ENCODE measurements around the gene TALDO1.
A peak's percentile ranks its signal among the peaks of the same experiment; 100 is the strongest.

Gene TALDO1

GRCh38 chr11:802018-802617 lies 54.9 kb downstream of the TALDO1 start:
- DNase-seq = no peak

DNA sequence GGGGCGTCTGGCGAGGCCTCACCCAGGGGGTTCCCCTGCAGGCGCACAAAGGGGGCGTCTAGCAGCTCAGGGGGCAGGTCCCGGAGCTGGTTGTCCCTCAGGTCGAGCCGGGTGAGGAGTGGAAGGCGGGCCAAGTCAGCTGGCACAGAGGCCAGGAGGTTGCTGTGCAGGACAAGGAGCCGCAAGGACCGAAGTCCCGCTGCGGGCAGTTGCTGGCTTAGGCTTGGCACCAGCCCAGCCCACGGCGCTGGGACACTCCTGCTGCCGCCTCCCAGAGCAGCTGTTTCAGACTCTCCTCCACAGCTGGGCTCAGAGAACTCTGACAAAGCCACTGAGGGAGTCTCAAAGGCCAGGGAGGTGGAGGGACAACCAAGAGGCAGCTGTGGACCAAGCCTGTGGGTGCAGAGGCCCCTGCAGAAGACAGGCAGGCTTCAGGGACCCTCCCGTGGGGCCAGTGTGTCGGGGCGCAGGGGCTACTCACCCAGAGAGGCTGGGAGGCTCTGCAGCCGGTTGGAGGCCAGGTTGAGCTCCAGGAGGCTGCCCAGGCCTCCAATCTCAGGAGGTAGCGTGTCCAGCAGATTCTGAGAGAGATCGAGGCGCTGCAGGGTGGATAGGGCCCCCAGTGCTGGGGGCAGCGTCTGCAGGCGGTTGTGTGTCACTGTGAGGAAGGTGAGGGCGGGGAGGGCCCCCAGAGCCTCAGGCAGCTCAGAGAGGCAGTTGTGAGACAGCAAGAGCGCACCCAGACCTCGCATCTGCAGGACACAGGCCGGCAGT lies 55.6 kb downstream of the TALDO1 start:
- DNase-seq = no peak

- no peak for DNase-seq
Measured at GRCh38 chr11:803467-803742, 56.1 kb downstream of the TALDO1 start.

DNA sequence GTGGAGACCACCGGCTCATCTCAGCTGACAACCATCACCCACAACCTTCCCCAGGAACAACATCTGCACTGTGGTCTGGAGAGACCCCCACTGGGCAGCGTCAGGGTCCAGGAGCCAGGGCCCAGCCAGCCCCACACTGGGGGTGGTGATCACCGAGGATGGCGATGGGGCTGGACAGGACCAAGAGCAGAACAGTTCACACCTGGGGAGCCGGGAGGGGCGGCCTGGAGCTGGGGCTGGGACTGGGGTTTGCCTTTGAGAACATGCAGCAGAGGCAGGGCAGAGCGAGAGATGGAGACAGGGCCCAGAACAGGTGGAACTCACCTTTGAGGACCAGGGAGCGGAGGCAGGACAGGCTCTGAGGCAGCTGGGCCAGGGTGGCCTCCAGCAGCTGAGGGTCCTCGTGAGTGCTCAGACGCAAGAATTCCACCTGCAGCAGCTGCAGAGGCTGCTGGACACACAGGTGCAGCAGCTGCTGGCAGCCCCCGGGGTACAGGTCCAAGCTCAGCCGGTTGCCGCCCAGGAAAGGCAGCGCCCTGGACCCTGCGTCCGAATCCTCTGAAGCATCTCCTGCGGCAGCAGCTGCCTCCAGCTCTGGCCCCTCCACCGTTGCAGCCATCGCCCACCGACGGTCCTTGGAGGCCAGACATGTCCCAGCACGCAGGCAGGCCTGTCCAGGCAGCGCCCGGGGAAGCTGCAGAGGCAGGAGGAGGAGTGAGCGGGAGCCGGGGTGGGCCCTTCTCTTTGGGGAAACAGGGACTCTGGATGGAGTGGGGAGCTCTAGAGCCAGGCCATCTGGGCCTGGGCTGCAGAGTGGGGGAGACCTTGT lies 56.7 kb downstream of the TALDO1 start:
- DNase-seq = no peak

DNA sequence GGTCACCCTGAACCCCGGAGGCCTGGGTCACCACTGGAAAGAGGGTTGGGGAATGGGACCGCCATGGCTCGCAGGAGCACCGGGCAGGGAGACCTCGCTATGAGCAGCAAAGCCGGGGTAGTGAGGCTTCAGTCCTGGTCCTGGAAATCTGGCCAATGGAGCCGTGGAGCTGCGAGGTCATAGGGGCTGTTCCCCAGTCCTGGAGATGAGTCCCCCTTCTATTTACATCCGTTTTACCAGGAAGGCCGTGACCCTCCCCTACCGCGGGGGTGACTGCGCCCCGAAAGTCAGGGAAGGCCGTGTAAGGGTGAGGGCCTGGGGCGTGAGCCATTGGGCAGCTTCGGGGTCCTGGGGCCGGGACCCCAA lies 57.3 kb downstream of the TALDO1 start:
- DNase-seq = no peak

DNA sequence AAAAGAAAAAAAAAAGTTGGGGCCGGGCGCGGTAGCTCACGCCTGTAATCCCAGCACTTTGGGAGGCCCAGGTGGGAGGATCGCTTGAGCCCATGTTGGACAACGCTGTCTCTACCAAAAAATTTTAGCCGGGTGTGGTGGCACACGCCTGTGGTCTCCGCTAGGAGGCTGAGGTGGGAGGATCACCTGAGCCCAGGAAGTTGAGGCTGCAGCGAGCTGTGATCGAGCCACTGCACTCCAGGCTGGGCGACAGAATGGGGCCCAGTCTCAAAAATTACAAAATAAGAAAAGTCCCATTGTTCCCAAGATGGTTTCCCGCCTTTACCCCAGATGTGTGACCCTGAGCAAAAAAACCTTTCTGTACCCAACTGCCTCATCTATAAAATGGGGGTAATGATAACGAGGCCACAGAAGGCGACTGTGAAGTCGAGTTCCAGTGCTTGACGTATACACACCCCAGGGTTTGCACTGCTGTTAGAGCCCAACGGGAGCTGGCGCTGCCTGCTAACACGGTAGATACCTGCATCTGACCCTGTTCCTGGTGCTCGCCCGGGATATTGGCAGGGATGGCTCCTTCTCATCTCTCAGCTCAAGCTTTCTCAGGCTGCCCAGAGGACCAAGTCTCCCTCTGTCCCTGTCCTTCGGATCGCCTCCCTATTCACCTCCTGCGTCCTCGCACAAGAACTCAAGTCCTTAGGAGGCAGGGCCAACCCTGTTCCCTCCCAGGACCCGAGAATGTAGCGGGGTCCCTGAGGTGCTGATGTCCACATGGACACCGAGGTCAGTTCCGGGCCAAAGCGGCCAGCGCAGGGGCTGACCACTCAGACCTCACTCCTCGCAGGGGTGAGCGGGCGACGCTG lies 61.4 kb downstream of the TALDO1 start:
- no peak for DNase-seq

DNA sequence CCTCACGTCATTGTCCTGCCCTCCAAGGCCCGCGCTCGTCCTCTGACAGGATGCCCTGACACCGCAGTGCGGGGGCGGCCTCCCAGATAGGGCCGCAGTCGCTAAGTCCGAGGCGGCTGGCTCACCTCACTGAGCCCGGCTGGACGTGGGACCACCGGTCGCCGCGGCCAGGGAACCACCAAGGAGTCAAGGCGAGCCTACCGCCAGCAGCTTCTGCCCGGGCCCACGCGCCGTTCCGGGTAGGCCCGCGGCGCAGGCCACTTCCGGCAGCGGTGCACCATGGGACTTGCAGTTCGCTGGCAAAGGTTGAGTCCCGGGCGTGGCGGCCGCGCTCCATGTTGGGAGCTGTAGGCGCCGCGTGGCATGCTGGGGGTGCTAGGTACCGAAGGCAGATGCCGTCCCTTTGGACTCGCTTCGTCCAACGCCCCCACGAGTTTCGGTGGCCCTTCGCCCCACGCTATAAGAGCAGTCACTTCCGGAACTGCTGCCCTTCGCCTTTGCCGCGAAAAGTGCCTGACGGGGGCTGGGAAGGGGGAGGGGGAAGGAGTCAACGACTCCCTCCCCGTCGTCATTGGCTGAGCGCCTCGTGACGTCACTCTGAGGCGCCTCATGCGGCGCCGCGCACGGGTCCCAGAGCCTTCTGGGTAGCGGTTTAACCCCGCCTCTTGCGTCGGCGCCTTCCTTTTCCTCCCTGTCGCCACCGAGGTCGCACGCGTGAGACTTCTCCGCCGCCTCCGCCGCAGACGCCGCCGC lies 62.2 kb downstream of the TALDO1 start, which contains the start of gene RPLP2:
TSS of gene RPLP2 (plus strand) at position 681 of the 753 bp plus-strand sequence. CDS start 268 bp downstream, outside the sequence.
- DNase-seq = peak; percentile 97

- no peak for DNase-seq
Measured at GRCh38 chr11:810040-810567, 62.8 kb downstream of the TALDO1 start.

DNA sequence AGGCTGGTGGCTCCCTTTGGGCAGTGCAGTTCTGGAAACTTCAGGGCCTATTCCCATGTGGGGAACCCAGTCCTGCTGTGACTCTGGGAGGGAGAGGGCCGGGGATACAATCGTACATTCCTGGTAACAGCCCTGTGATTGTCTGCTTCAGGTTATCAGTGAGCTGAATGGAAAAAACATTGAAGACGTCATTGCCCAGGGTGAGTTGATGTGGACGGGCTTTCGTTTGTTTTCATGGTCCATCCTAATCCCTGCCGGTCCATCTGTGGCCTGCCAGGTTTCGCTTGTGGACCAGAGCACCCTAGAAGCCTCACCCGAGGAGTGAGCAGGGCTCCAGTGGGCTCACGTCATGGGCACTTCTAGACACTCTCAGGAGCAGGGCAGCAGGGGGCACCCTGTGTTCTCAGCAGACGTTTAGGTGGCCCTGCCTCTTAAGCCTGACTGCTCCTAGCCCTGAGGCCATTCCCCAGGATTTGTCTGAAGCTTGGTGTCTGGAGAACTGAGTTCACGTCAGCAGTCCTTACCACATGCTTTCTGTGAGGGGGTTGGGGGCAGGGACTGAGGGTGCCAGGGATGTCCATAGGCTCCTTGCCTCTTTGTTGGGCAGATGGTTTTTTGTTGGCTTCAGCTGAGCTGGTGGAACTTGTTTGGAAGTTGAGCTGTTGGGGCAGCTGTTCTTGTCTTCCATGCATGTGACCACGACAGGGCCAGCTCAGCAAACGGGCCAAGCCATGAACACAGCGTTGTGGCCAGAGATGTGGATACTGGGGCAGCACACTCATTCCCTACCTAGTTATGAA lies 64.4 kb downstream of the TALDO1 start:
- no peak for DNase-seq

- DNase-seq = no peak
Measured at GRCh38 chr11:812390-812789, 65.1 kb downstream of the TALDO1 start.

- no peak for DNase-seq
Measured at GRCh38 chr11:813072-813455, 65.8 kb downstream of the TALDO1 start.

DNA sequence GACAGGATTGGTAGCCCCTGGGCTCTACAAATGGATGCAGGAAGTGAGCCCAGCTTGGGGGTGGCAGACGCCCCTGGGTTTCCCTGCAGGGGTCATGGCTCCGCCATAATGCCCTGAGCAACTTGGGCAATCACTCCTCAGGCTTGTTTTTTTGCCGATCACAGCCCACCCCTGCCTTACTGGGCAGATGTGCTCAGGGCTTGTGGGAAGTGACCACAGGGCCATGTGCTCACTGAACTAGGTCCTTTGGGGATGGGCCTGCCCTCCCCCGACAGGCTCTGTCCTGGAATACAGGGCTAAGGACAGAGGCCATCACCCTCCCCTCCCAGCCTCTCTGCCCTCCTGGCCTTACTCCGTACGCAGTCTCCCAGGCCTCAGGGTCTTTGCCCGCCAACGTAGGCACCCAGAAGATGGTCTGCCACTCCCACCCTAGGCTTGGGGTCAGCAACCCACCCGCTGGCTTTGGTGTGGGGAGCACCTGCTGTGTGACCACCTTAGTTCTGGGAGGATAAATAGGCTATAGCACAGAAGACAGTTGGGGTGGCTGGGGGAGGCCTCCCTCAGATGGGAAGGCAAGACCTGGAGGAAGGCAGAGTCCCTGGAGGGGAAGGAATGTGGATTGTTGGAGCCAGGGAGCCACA lies 66.3 kb downstream of the TALDO1 start:
- no peak for DNase-seq
